ENCODE results near the gene ZNF117. TPM values are rescaled to one million over a fixed set of nuclear protein-coding genes. Genes with fewer than 3 reads are reported as not detected.
"Not testable (repeated sequence)": the region's sequence is repeated elsewhere in the genome, so short reads cannot be mapped to it uniquely, and the experiment has no call there.

Gene ZNF117
- total RNA-seq, 2 donors from 2014 or later = 1.6 to 2.0 TPM

DNA sequence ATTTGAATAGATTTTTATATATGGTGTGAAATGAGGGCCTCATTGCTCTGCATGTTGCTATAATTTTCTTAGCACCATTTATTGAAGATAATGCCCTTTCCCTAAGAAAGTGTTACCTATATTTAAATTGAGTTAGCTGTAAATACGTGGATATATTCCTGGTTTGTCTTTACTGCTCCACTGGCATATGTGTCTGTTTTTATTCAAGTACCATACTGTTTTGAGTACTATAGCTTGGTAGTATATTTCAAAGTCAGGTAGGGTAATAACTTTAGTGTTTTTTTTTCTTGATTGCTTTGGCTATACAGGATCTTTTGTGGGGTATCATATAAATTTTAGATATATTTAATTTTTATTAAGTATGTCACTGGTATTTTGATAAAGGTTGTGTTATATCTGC lies 56.4 kb downstream of the ZNF117 start:
- Histone ChIP-seq H3K27ac (no peak overlapping the region), H3K9me3 (peaks cover 0 to 25% of the 10 kb centered on the region in 2 donors)

DNA sequence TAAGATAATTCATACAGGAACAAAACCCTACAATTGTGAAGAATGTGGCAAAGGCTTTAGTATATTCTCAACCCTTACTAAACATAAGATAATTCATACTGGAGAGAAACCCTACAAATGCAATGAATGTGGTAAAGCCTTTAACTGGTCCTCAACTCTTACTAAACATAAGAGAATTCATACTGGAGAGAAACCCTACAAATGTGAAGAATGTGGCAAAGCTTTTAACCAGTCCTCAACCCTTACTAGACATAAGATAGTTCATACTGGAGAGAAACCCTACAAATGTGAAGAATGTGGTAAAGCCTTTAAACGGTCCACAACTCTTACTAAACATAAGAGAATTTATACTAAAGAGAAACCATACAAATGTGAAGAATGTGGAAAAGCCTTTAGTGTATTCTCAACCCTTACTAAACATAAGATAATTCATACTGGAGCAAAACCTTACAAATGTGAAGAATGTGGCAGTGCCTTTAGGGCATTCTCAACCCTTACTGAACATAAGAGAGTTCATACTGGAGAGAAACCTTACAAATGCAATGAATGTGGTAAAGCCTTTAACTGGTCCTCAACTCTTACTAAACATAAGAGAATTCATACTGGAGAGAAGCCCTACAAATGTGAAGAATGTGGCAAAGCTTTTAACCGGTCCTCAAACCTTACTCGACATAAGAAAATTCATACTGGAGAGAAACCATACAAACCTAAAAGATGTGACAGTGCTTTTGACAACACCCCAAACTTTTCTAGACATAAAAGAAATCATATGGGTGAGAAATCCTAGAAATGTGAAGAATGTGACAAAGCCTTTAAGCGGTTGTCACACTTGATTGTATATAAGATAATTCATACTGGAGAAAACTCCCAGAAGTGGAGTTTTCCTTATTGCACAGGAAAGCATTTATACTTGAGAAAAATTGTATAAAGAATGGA lies 62.3 kb downstream of the ZNF117 start:
- not testable (repeated sequence) for DNase-seq (ENCODE audit: low spot score); H3K4me1 ChIP-seq; H3K27me3 ChIP-seq; H3K4me3 ChIP-seq; H3K27ac ChIP-seq
- Histone ChIP-seq H3K36me3 (peaks cover 22% of the 10 kb centered on the region), H3K9me3 (peaks cover 0 to 42% of the 10 kb centered on the region in 2 donors)

More for the DNA sequence above, 56.4 kb downstream of the ZNF117 start:
- Histone ChIP-seq H3K36me3 (no peaks in the 10 kb centered on the region), H3K4me1 (no peaks in the 10 kb centered on the region), H3K27me3 (no peaks in the 10 kb centered on the region), H3K4me3 (no peak overlapping the region)
- TF ChIP-seq, protein P1, sequence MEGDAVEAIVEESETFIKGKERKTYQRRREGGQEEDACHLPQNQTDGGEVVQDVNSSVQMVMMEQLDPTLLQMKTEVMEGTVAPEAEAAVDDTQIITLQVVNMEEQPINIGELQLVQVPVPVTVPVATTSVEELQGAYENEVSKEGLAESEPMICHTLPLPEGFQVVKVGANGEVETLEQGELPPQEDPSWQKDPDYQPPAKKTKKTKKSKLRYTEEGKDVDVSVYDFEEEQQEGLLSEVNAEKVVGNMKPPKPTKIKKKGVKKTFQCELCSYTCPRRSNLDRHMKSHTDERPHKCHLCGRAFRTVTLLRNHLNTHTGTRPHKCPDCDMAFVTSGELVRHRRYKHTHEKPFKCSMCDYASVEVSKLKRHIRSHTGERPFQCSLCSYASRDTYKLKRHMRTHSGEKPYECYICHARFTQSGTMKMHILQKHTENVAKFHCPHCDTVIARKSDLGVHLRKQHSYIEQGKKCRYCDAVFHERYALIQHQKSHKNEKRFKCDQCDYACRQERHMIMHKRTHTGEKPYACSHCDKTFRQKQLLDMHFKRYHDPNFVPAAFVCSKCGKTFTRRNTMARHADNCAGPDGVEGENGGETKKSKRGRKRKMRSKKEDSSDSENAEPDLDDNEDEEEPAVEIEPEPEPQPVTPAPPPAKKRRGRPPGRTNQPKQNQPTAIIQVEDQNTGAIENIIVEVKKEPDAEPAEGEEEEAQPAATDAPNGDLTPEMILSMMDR (IDR thresholded peaks at IDR 0.05) = no peak
- DNase-seq (ENCODE audit: low spot score) = no peak

Other genes with a start within 250 kb of the ZNF117 start
- 1 to 10 TPM; 3.1 to 7.6 TPM for gene ZNF138, start 196.6 kb downstream of the ZNF117 start, total RNA-seq
- 1 to 10 TPM; 1.1 to 1.6 TPM for gene ZNF273, start 87.8 kb downstream of the ZNF117 start, total RNA-seq
- gene ERV3-1, start 15.7 kb upstream of the ZNF117 start, total RNA-seq = 1 to 10 TPM; 3.5 to 5.7 TPM

All from right atrium auricular region (tissue), 2 donors.